ENCODE data around the gene CFAP299. TPM values are rescaled to one million over a fixed set of nuclear protein-coding genes. Genes with fewer than 3 reads are reported as not detected.

Gene CFAP299
- total and polyA plus RNA-seq, 2 donors (not counting 1 experiment from before 2014, with no cell fraction given): not detected

GRCh38 chr4:80295826-80296225 is 39.7 kb upstream of the CFAP299 start:
- Mint-ChIP-seq H3K4me3 (no peak overlapping the region), H3K27ac (no peak overlapping the region), H3K27me3 (peaks cover 20% of the 10 kb centered on the region), H3K4me1 (no peaks in the 10 kb centered on the region), H3K9me3 (ENCODE audit: insufficient read depth) (no peaks in the 10 kb centered on the region)
- intact Hi-C loops (cut with micrococcal nuclease): no loop called here
- no peak for DNase-seq
- Histone ChIP-seq H3K36me3 (replicated peaks in 1 of 2; ENCODE audit: control extremely low read depth in 1 of 2, control insufficient read depth in 1 of 2, extremely low read depth in 1 of 2, insufficient read depth in 2 of 2, low read length in 1 of 2) (no peaks in the 10 kb centered on the region), H3K79me2 (ENCODE audit: control insufficient read depth, insufficient read depth, low read length) (no peaks in the 10 kb centered on the region), H3K4me2 (replicated peaks; ENCODE audit: low read depth, low read length, poor library complexity, severe bottlenecking) (no peak overlapping the region), H3K27ac (ENCODE audit: low read length in 2 of 2) (no peak overlapping the region), H3K4me3 (ENCODE audit: control extremely low read depth in 1 of 5, extremely low read depth in 1 of 5, insufficient read depth in 1 of 5, low read depth in 2 of 5, low read length in 4 of 5) (no peak overlapping the region), H4K20me1 (ENCODE audit: control insufficient read depth, insufficient read depth, low read length, poor library complexity, severe bottlenecking) (no peaks in the 10 kb centered on the region), H3K4me1 (ENCODE audit: control insufficient read depth in 2 of 2, insufficient read depth in 2 of 2, low read length in 2 of 2) (no peaks in the 10 kb centered on the region), H2AFZ (ENCODE audit: insufficient read depth, low read depth, low read length, poor library complexity, severe bottlenecking) (no peak overlapping the region), H3K9ac (ENCODE audit: low read length) (no peak overlapping the region), H3K27me3 (replicated peaks in 1 of 4; ENCODE audit: control extremely low read depth in 1 of 4, control insufficient read depth in 3 of 4, insufficient read depth in 4 of 4, low read length in 3 of 4) (peaks cover 0 to 3% (median 0%) of the 10 kb centered on the region in 4 experiments), H3K9me3 (ENCODE audit: control extremely low read depth in 1 of 3, control insufficient read depth in 2 of 3, insufficient read depth in 1 of 3, low read length in 2 of 3) (no peaks in the 10 kb centered on the region)
- TF ChIP-seq EZH2 (IDR thresholded peaks at IDR 0.05; ENCODE audit: borderline replicate concordance, insufficient read depth, low read depth, low read length, poor library complexity, severe bottlenecking) (no peak), CTCF (IDR thresholded peaks at IDR 0.05) (no peak)
- ChIA-PET POLR2A (interaction anchor here (0.7 kb wide), 1 partner anchor 344 kb away, joined by 3 read pairs; no protein-coding TSS in a partner anchor), CTCF (no interaction called here)
- WGBS (ENCODE audit: insufficient coverage): 100% methylated on average over 2 of the region's 5 CpGs
- no peak for ATAC-seq (ENCODE audit: low read depth)

DNA sequence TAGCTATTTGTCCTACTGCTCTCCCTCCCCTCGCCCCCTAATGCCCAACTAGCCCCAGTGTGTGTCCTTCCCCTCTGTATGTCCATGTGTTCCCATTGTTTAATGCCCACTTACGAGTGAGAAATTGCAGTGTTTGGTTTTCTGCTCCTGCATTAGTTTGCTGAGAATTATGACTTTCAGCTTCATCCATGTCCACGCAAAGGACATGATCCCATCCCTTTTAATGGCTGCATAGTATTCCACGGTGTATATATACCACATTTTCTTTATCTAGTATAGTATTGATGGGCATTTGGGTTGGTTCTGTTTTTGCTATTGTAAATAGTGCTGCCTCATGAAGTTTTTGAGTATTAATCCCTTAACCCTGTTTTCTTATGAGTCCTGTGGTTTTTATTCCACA is 33.6 kb upstream of the CFAP299 start:
- no peak for DNase-seq
- no peak overlapping the region for H3K4me3 Mint-ChIP-seq
- no peak overlapping the region for H3K27ac Mint-ChIP-seq
- Histone ChIP-seq H3K4me3 (ENCODE audit: control extremely low read depth in 1 of 5, extremely low read depth in 1 of 5, insufficient read depth in 1 of 5, low read depth in 2 of 5, low read length in 4 of 5) (no peak overlapping the region), H3K9ac (ENCODE audit: low read length) (no peak overlapping the region), H3K27ac (ENCODE audit: low read length in 2 of 2) (no peak overlapping the region), H3K4me1 (ENCODE audit: control insufficient read depth in 2 of 2, insufficient read depth in 2 of 2, low read length in 2 of 2) (no peaks in the 10 kb centered on the region), H3K27me3 (replicated peaks in 1 of 4; ENCODE audit: control extremely low read depth in 1 of 4, control insufficient read depth in 3 of 4, insufficient read depth in 4 of 4, low read length in 3 of 4) (peaks cover 0 to 5% (median 0%) of the 10 kb centered on the region in 4 experiments), H2AFZ (ENCODE audit: insufficient read depth, low read depth, low read length, poor library complexity, severe bottlenecking) (no peak overlapping the region), H3K4me2 (replicated peaks; ENCODE audit: low read depth, low read length, poor library complexity, severe bottlenecking) (no peak overlapping the region), H3K79me2 (ENCODE audit: control insufficient read depth, insufficient read depth, low read length) (no peaks in the 10 kb centered on the region), H3K36me3 (replicated peaks in 1 of 2; ENCODE audit: control extremely low read depth in 1 of 2, control insufficient read depth in 1 of 2, extremely low read depth in 1 of 2, insufficient read depth in 2 of 2, low read length in 1 of 2) (no peaks in the 10 kb centered on the region), H4K20me1 (ENCODE audit: control insufficient read depth, insufficient read depth, low read length, poor library complexity, severe bottlenecking) (no peaks in the 10 kb centered on the region), H3K9me3 (ENCODE audit: control extremely low read depth in 1 of 3, control insufficient read depth in 2 of 3, insufficient read depth in 1 of 3, low read length in 2 of 3) (peaks cover 0 to 7% (median 4%) of the 10 kb centered on the region in 3 donors)
- CTCF ChIA-PET: no interaction called here
- no peak for TF ChIP-seq CTCF (IDR thresholded peaks at IDR 0.05)
- TF ChIP-seq EZH2 (IDR thresholded peaks at IDR 0.05; ENCODE audit: borderline replicate concordance, insufficient read depth, low read depth, low read length, poor library complexity, severe bottlenecking): no peak
- H3K9me3 Mint-ChIP-seq (ENCODE audit: insufficient read depth): no peaks in the 10 kb centered on the region
- H3K27me3 Mint-ChIP-seq: peaks cover 24% of the 10 kb centered on the region
- no peak for ATAC-seq (ENCODE audit: low read depth)
- WGBS (ENCODE audit: insufficient coverage): 100% methylated on average over 1 of the region's 4 CpGs
- intact Hi-C loops (cut with micrococcal nuclease): no loop called here
- H3K4me1 Mint-ChIP-seq: no peaks in the 10 kb centered on the region
- POLR2A ChIA-PET: no interaction called here
